ENCODE data around the gene TCEAL9.

The TCEAL9 gene

DNA sequence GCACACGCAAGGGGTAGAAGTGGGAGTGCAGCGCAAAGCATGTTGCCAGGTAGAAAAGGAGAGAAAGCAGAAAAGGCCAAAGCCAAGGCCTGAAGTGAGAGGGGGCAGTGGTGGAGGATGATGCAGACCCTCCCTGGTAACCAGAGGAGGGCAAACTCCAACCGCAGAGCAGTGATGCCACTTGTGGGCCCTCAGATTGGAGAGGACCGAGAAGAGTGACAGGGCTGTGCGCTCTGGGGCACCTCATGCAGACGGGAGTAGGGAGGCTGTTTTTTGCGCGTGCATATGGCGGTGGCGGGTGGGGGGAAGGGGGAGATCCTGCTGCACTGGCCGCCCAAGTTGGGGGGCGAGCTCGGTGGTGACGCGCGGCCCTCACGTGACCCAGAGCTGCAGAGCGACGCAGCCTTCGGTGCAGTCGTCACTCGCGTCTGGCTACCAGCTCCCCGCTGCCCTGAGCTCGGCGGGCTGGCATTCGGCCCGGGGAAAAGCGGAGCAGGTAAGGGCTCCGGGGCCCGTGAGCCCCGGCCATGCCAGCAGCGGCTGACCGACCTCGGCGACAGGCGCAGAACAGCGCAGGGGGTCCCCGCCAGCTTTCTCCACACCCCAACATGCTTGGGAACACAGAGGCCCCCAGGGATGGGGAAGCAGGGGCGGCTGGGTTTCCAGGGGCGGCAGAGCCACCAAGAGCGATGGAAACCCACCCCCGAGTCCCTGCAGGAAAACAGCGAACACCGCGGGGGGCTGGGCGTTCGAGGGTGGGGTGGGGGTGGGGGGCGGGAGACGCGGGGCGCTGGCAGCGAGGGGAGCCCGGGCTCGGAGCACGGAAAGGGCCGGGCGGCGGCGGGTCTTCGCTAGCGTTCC is 20.0 kb downstream of the TCEAL9 start, which contains the start of gene BEX3 (continued):
- TF ChIP-seq, protein P1, sequence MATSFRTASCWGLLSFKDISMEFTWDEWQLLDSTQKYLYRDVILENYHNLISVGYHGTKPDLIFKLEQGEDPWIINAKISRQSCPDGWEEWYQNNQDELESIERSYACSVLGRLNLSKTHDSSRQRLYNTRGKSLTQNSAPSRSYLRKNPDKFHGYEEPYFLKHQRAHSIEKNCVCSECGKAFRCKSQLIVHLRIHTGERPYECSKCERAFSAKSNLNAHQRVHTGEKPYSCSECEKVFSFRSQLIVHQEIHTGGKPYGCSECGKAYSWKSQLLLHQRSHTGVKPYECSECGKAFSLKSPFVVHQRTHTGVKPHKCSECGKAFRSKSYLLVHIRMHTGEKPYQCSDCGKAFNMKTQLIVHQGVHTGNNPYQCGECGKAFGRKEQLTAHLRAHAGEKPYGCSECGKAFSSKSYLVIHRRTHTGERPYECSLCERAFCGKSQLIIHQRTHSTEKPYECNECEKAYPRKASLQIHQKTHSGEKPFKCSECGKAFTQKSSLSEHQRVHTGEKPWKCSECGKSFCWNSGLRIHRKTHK (tag by site-specific recombination; IDR thresholded peaks at IDR 0.05) = no peak
- TF ChIP-seq ZBTB48 (tag by site-specific recombination; IDR thresholded peaks at IDR 0.05) (peak; percentile 81), ZNF701 (tag by site-specific recombination; IDR thresholded peaks at IDR 0.05) (no peak), ZNF184 (tag by site-specific recombination; IDR thresholded peaks at IDR 0.05) (no peak), ZNF521 (tag by site-specific recombination; IDR thresholded peaks at IDR 0.05) (no peak), ZNF433 (tag by site-specific recombination; IDR thresholded peaks at IDR 0.05; ENCODE audit: low read depth) (no peak), ZNF510 (tag by site-specific recombination; IDR thresholded peaks at IDR 0.05; ENCODE audit: insufficient replicate concordance) (no peak), GLI2 (tag by site-specific recombination; IDR thresholded peaks at IDR 0.05; ENCODE audit: borderline replicate concordance, low read depth) (no peak), ZNF274 (IDR thresholded peaks at IDR 0.05; ENCODE audit: low read length) (no peak), ZNF274 (tag by site-specific recombination; IDR thresholded peaks at IDR 0.05; ENCODE audit: borderline replicate concordance) (no peak), TRIM28 (IDR thresholded peaks at IDR 0.05; ENCODE audit: borderline replicate concordance, low read length) (0 out of 2 replicates have a peak, but pooled peaks have one; percentile 53), ZNF24 (tag by site-specific recombination; IDR thresholded peaks at IDR 0.05) (0 out of 2 replicates have a peak, but pooled peaks have one; percentile 58)

DNA sequence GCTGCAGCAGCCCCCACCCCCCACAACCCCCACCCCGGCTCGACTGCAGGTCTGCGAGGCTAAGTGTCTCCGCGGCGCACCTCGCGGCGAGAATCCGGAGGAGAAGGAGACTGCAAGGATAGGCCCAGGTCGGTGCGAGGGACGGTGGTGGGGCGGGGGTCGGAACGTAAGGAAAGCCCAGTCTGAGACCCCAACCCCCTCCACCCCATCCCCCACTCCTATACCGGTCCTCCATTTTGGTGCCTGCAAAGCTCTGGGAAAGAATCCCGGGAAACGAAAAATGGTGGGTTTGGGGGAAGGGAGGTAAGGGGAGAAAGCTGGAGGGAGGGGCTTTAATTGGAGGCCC is 20.6 kb downstream of the TCEAL9 start:
- H3K27ac ChIP-seq (ENCODE audit: extremely low read depth, low read depth, low read length) = no peak overlapping the region; the same call in 1 of the 2 replicates
- peaks cover 4 to 23% of the 10 kb centered on the region in 2 experiments; a peak in 2 of 3 replicates for H3K36me3 ChIP-seq (ENCODE audit: control insufficient read depth in 2 of 2, insufficient read depth in 1 of 2, low read length in 2 of 2)
- no peaks in the 10 kb centered on the region; the same call in 1 of the 2 replicates for H3K9me3 ChIP-seq (ENCODE audit: control insufficient read depth, insufficient read depth, low read depth, low read length)
- ChIA-PET CTCF (interaction anchor here (1.4 kb wide), 2 partner anchors 33 to 185 kb away, joined by 3 to 6 read pairs; no protein-coding TSS in a partner anchor), POLR2A (interaction anchor here (0.6 to 2.1 kb wide), 6 partner anchors 8 to 153 kb away, joined by 3 to 12 read pairs (median 6); partner anchors contain the start of gene TCEAL9)
- peak overlapping the region; percentile 77 for H3K4me3 ChIP-seq (ENCODE audit: low read depth, low read length)
- no peaks in the 10 kb centered on the region for H3K4me1 ChIP-seq (ENCODE audit: control insufficient read depth, insufficient read depth, low read length)
- no peak for TF ChIP-seq ZNF324 (tag by site-specific recombination; IDR thresholded peaks at IDR 0.05)
- TF ChIP-seq ZNF785 (tag by site-specific recombination; IDR thresholded peaks at IDR 0.05) = no peak
- TF ChIP-seq, protein P2, sequence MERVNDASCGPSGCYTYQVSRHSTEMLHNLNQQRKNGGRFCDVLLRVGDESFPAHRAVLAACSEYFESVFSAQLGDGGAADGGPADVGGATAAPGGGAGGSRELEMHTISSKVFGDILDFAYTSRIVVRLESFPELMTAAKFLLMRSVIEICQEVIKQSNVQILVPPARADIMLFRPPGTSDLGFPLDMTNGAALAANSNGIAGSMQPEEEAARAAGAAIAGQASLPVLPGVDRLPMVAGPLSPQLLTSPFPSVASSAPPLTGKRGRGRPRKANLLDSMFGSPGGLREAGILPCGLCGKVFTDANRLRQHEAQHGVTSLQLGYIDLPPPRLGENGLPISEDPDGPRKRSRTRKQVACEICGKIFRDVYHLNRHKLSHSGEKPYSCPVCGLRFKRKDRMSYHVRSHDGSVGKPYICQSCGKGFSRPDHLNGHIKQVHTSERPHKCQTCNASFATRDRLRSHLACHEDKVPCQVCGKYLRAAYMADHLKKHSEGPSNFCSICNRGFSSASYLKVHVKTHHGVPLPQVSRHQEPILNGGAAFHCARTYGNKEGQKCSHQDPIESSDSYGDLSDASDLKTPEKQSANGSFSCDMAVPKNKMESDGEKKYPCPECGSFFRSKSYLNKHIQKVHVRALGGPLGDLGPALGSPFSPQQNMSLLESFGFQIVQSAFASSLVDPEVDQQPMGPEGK (tag by site-specific recombination; IDR thresholded peaks at IDR 0.05) = no peak; the same call in 1 of the 2 replicates
- TF ChIP-seq, protein P3, sequence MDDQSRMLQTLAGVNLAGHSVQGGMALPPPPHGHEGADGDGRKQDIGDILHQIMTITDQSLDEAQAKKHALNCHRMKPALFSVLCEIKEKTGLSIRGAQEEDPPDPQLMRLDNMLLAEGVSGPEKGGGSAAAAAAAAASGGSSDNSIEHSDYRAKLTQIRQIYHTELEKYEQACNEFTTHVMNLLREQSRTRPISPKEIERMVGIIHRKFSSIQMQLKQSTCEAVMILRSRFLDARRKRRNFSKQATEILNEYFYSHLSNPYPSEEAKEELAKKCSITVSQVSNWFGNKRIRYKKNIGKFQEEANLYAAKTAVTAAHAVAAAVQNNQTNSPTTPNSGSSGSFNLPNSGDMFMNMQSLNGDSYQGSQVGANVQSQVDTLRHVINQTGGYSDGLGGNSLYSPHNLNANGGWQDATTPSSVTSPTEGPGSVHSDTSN (CRISPR knock-in tag; IDR thresholded peaks at IDR 0.05) = no peak
- TF ChIP-seq ZSCAN23 (tag by site-specific recombination; IDR thresholded peaks at IDR 0.05) = no peak
- no peak for TF ChIP-seq HOXA7 (CRISPR knock-in tag; IDR thresholded peaks at IDR 0.05; ENCODE audit: borderline replicate concordance)
- no peak for TF ChIP-seq ZFP3 (tag by site-specific recombination; IDR thresholded peaks at IDR 0.05; ENCODE audit: low read depth)
- TF ChIP-seq ZNF600 (tag by site-specific recombination; IDR thresholded peaks at IDR 0.05) = no peak
- TF ChIP-seq, protein P4, sequence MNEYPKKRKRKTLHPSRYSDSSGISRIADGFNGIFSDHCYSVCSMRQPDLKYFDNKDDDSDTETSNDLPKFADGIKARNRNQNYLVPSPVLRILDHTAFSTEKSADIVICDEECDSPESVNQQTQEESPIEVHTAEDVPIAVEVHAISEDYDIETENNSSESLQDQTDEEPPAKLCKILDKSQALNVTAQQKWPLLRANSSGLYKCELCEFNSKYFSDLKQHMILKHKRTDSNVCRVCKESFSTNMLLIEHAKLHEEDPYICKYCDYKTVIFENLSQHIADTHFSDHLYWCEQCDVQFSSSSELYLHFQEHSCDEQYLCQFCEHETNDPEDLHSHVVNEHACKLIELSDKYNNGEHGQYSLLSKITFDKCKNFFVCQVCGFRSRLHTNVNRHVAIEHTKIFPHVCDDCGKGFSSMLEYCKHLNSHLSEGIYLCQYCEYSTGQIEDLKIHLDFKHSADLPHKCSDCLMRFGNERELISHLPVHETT (tag by site-specific recombination; IDR thresholded peaks at IDR 0.05) = no peak
- no peak for TF ChIP-seq ZNF404 (tag by site-specific recombination; IDR thresholded peaks at IDR 0.05)
- no peak for TF ChIP-seq ZNF24 (tag by site-specific recombination; IDR thresholded peaks at IDR 0.05)
- TF ChIP-seq ZNF292 (tag by site-specific recombination; IDR thresholded peaks at IDR 0.05; ENCODE audit: borderline replicate concordance, low read depth) = no peak
- TF ChIP-seq ZNF19 (tag by site-specific recombination; IDR thresholded peaks at IDR 0.05; ENCODE audit: low read depth) = no peak
